ENCODE data around the gene TRIM49D1.
"Not testable (repeated sequence)": the region's sequence is repeated elsewhere in the genome, so short reads cannot be mapped to it uniquely, and the experiment has no call there.

Gene TRIM49D1

GRCh38 chr11:89922195-89922660 is at the start of gene TRIM49D1:
Gene TRIM49D1, minus strand, starts transcription at chr11:89922245. Its CDS starts 4,535 bp downstream, at chr11:89917710.
- no peak for DNase-seq (ENCODE audit: extremely low spot score)
- POLR2A ChIA-PET: no interaction called here
- TF ChIP-seq CTCF (IDR thresholded peaks at IDR 0.05; ENCODE audit: control extremely low read depth, extremely low read depth, low read depth, missing control alignments): no peak
- CTCF ChIA-PET: no interaction called here

GRCh38 chr11:89965737-89966136 is 43.7 kb upstream of the TRIM49D1 start, which contains the start of gene TRIM64:
Gene TRIM64, plus strand, starts transcription at chr11:89966037. Its CDS starts 2,467 bp downstream, at chr11:89968504.
- POLR2A ChIA-PET, CTCF ChIA-PET: not testable (repeated sequence)

GRCh38 chr11:89960833-89961232 is 38.8 kb upstream of the TRIM49D1 start:
- CTCF ChIA-PET; DNase-seq (ENCODE audit: extremely low spot score): not testable (repeated sequence)

More at GRCh38 chr11:89965737-89966136, 43.7 kb upstream of the TRIM49D1 start, which contains the start of gene TRIM64:
- not testable (repeated sequence) for DNase-seq (ENCODE audit: extremely low spot score)

GRCh38 chr11:89923764-89924163 is 1.7 kb upstream of the TRIM49D1 start, which contains the start of gene TRIM49D2:
Gene TRIM49D2, plus strand, starts transcription at chr11:89924064. Its CDS starts 2,698 bp downstream, at chr11:89926762.
- POLR2A ChIA-PET; CTCF ChIA-PET; DNase-seq (ENCODE audit: extremely low spot score): not testable (repeated sequence)

More at GRCh38 chr11:89960833-89961232, 38.8 kb upstream of the TRIM49D1 start:
- POLR2A ChIA-PET: not testable (repeated sequence)

- CTCF ChIA-PET, POLR2A ChIA-PET: not testable (repeated sequence)
Measured at GRCh38 chr11:89900809-89901208, 21.2 kb downstream of the TRIM49D1 start.

GRCh38 chr11:89893245-89893644 is 28.8 kb downstream of the TRIM49D1 start:
- CTCF ChIA-PET; DNase-seq (ENCODE audit: extremely low spot score); POLR2A ChIA-PET: not testable (repeated sequence)

More at GRCh38 chr11:89900809-89901208, 21.2 kb downstream of the TRIM49D1 start:
- not testable (repeated sequence) for DNase-seq (ENCODE audit: extremely low spot score)

GRCh38 chr11:89877511-89877910 is 44.5 kb downstream of the TRIM49D1 start:
- DNase-seq (ENCODE audit: extremely low spot score); CTCF ChIA-PET; POLR2A ChIA-PET: not testable (repeated sequence)

- POLR2A ChIA-PET; DNase-seq (ENCODE audit: extremely low spot score); CTCF ChIA-PET: not testable (repeated sequence)
Measured at GRCh38 chr11:89872588-89872987, 49.5 kb downstream of the TRIM49D1 start.

GRCh38 chr11:89865223-89865622 is 56.8 kb downstream of the TRIM49D1 start:
- DNase-seq (ENCODE audit: extremely low spot score); POLR2A ChIA-PET: not testable (repeated sequence)

GRCh38 chr11:89863906-89864704 is 57.9 kb downstream of the TRIM49D1 start:
- CTCF ChIA-PET; POLR2A ChIA-PET; DNase-seq (ENCODE audit: extremely low spot score): not testable (repeated sequence)

More at GRCh38 chr11:89865223-89865622, 56.8 kb downstream of the TRIM49D1 start:
- CTCF ChIA-PET: not testable (repeated sequence)
